ENCODE results near the gene KNCN.

DNA sequence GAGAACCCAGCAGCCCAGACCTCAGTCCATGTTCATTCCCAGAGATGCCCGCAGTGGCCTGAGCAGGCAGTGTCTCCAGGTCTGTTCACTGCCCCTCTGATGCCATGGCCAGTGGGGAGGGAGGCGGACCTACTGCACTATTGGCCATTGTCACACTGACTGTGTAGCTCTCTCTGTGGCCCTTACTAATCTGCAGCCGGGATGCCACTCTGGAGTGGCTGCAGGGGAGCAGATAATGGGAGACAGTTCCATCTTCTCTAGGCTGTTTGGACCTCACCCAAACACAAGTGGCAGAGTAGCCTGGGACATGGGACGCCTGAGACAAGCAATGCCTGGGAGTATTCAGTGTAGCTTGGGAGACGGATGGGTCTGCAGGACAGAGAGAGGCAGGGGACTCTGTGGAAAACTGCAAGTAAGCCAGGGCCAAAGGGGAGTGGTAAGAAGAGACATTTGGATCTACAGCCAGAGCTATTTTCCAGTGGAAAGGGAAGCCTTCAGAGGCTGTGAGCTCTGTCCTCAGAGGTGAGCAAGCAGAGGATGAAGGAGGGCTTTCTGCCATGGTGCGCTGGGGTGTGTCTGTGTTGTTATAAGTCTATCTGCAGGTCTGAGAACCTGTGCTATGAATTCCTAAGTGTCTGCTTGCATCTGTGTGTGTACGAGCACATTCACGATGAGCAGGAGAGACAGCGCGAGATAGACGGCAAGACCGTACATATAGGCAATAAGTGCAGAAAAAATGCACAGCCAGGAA is 35.1 kb downstream of the KNCN start:
- TF ChIP-seq, protein P1, sequence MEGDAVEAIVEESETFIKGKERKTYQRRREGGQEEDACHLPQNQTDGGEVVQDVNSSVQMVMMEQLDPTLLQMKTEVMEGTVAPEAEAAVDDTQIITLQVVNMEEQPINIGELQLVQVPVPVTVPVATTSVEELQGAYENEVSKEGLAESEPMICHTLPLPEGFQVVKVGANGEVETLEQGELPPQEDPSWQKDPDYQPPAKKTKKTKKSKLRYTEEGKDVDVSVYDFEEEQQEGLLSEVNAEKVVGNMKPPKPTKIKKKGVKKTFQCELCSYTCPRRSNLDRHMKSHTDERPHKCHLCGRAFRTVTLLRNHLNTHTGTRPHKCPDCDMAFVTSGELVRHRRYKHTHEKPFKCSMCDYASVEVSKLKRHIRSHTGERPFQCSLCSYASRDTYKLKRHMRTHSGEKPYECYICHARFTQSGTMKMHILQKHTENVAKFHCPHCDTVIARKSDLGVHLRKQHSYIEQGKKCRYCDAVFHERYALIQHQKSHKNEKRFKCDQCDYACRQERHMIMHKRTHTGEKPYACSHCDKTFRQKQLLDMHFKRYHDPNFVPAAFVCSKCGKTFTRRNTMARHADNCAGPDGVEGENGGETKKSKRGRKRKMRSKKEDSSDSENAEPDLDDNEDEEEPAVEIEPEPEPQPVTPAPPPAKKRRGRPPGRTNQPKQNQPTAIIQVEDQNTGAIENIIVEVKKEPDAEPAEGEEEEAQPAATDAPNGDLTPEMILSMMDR (IDR thresholded peaks at IDR 0.05): no peak
- no peak for TF ChIP-seq POLR2A (IDR thresholded peaks at IDR 0.05)
